Fibroblast of skin of back (primary cell): Measurements from ENCODE around the gene IL18RAP.

Source experiments
- DNase-seq: peaks from one replicate; pipeline ENCODE4 v3.0.0-alpha.2; 2013

IL18RAP gene

DNA sequence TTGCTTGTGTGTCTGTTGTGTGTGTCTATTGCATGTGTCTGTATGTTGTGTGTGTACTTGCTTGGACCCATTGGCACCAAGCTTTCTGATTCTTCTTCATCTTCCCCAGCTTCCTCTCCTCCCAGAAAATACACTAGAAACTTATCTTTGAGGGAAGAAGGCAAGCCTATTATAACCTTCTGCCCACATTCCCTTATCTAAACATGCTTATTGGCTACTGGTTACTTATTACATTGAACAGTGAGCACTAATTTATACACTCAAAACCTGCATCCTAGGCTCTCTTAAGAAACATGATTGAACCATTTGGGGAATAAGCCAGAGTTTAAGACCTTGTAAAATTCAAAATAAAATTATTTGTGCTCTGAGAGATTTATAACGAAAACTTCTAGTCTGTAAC, 76.6 kb downstream of the IL18RAP start:
- DNase-seq = no peak
